ENCODE results near the gene TBCE. TPM values are rescaled to one million over a fixed set of nuclear protein-coding genes. Genes with fewer than 3 reads are reported as not detected.

Gene TBCE
- total and polyA plus RNA-seq, 2 donors (not counting 1 experiment from before 2014, with no cell fraction given) = 15.2 to 22.1 TPM

GRCh38 chr1:235427447-235427846 lies 60.2 kb downstream of the TBCE start:
- H3K27ac Mint-ChIP-seq = no peak overlapping the region
- POLR2A ChIA-PET = no interaction called here

GRCh38 chr1:235429143-235429542 lies 61.9 kb downstream of the TBCE start:
- 97% methylated on average over 5 of the region's 5 CpGs for WGBS (ENCODE audit: insufficient coverage)
- H2AFZ ChIP-seq (ENCODE audit: insufficient read depth, low read depth, low read length, poor library complexity, severe bottlenecking) = no peak overlapping the region

More at GRCh38 chr1:235427447-235427846, 60.2 kb downstream of the TBCE start:
- Mint-ChIP-seq H3K4me1 (peaks cover 22% of the 10 kb centered on the region), H3K27me3 (no peaks in the 10 kb centered on the region), H3K9me3 (ENCODE audit: insufficient read depth) (no peaks in the 10 kb centered on the region), H3K4me3 (no peak overlapping the region)
- intact Hi-C loops (cut with micrococcal nuclease) = no loop called here
- ATAC-seq (ENCODE audit: low read depth) (no peak), DNase-seq (no peak)
- Histone ChIP-seq H3K79me2 (ENCODE audit: control insufficient read depth, insufficient read depth, low read length) (peaks cover 6% of the 10 kb centered on the region), H3K27ac (ENCODE audit: low read length in 2 of 2) (no peak overlapping the region), H3K9ac (ENCODE audit: low read length) (no peak overlapping the region), H3K36me3 (replicated peaks in 1 of 2; ENCODE audit: control extremely low read depth in 1 of 2, control insufficient read depth in 1 of 2, extremely low read depth in 1 of 2, insufficient read depth in 2 of 2, low read length in 1 of 2) (peaks cover under 1 to 3% of the 10 kb centered on the region in 2 experiments), H3K4me1 (ENCODE audit: control insufficient read depth in 2 of 2, insufficient read depth in 2 of 2, low read length in 2 of 2) (peaks cover 3 to 8% of the 10 kb centered on the region in 2 donors), H3K9me3 (ENCODE audit: control extremely low read depth in 1 of 3, control insufficient read depth in 2 of 3, insufficient read depth in 1 of 3, low read length in 2 of 3) (no peaks in the 10 kb centered on the region), H3K27me3 (replicated peaks in 1 of 4; ENCODE audit: control extremely low read depth in 1 of 4, control insufficient read depth in 3 of 4, insufficient read depth in 4 of 4, low read length in 3 of 4) (no peaks in the 10 kb centered on the region), H3K4me2 (replicated peaks; ENCODE audit: low read depth, low read length, poor library complexity, severe bottlenecking) (no peak overlapping the region), H2AFZ (ENCODE audit: insufficient read depth, low read depth, low read length, poor library complexity, severe bottlenecking) (no peak overlapping the region), H4K20me1 (ENCODE audit: control insufficient read depth, insufficient read depth, low read length, poor library complexity, severe bottlenecking) (no peaks in the 10 kb centered on the region), H3K4me3 (ENCODE audit: control extremely low read depth in 1 of 5, extremely low read depth in 1 of 5, insufficient read depth in 1 of 5, low read depth in 2 of 5, low read length in 4 of 5) (no peak overlapping the region)
- TF ChIP-seq CTCF (IDR thresholded peaks at IDR 0.05) (no peak), EZH2 (IDR thresholded peaks at IDR 0.05; ENCODE audit: borderline replicate concordance, insufficient read depth, low read depth, low read length, poor library complexity, severe bottlenecking) (no peak)
- 95% methylated on average over 3 of the region's 4 CpGs for WGBS (ENCODE audit: insufficient coverage)
- CTCF ChIA-PET = interaction anchor here (3.1 kb wide), 1 partner anchor 11 kb away, joined by 20 read pairs; no protein-coding TSS in a partner anchor

More at GRCh38 chr1:235429143-235429542, 61.9 kb downstream of the TBCE start:
- no peak for TF ChIP-seq EZH2 (IDR thresholded peaks at IDR 0.05; ENCODE audit: borderline replicate concordance, insufficient read depth, low read depth, low read length, poor library complexity, severe bottlenecking)
- TF ChIP-seq CTCF (IDR thresholded peaks at IDR 0.05) = no peak
- H3K27me3 ChIP-seq (replicated peaks in 1 of 4; ENCODE audit: control extremely low read depth in 1 of 4, control insufficient read depth in 3 of 4, insufficient read depth in 4 of 4, low read length in 3 of 4) = no peaks in the 10 kb centered on the region
- DNase-seq (no peak), ATAC-seq (ENCODE audit: low read depth) (no peak)
- no peaks in the 10 kb centered on the region for H3K9me3 Mint-ChIP-seq (ENCODE audit: insufficient read depth)
- intact Hi-C loops (cut with micrococcal nuclease) = no loop called here
- no peak overlapping the region for H3K4me2 ChIP-seq (replicated peaks; ENCODE audit: low read depth, low read length, poor library complexity, severe bottlenecking)
- H3K9ac ChIP-seq (ENCODE audit: low read length) = no peak overlapping the region
- H3K36me3 ChIP-seq (replicated peaks in 1 of 2; ENCODE audit: control extremely low read depth in 1 of 2, control insufficient read depth in 1 of 2, extremely low read depth in 1 of 2, insufficient read depth in 2 of 2, low read length in 1 of 2) = peaks cover 4 to 6% of the 10 kb centered on the region in 2 experiments
- H3K79me2 ChIP-seq (ENCODE audit: control insufficient read depth, insufficient read depth, low read length) = peaks cover 6% of the 10 kb centered on the region
- H3K9me3 ChIP-seq (ENCODE audit: control extremely low read depth in 1 of 3, control insufficient read depth in 2 of 3, insufficient read depth in 1 of 3, low read length in 2 of 3) = no peaks in the 10 kb centered on the region
- H4K20me1 ChIP-seq (ENCODE audit: control insufficient read depth, insufficient read depth, low read length, poor library complexity, severe bottlenecking) = no peaks in the 10 kb centered on the region
- H3K27ac Mint-ChIP-seq = no peak overlapping the region
- no peaks in the 10 kb centered on the region for H3K27me3 Mint-ChIP-seq
- ChIA-PET POLR2A (no interaction called here), CTCF (no interaction called here)
- no peaks in the 10 kb centered on the region for H3K4me1 ChIP-seq (ENCODE audit: control insufficient read depth in 2 of 2, insufficient read depth in 2 of 2, low read length in 2 of 2)
- peaks cover 10% of the 10 kb centered on the region for H3K4me1 Mint-ChIP-seq
- H3K27ac ChIP-seq (ENCODE audit: low read length in 2 of 2) = no peak overlapping the region
- H3K4me3 ChIP-seq (ENCODE audit: control extremely low read depth in 1 of 5, extremely low read depth in 1 of 5, insufficient read depth in 1 of 5, low read depth in 2 of 5, low read length in 4 of 5) = no peak overlapping the region
- H3K4me3 Mint-ChIP-seq = no peak overlapping the region

Measured in B cell (primary cell).